ENCODE results near the gene MRPL20.

GRCh38 chr1:1354271-1355247 is 52.5 kb downstream of the MRPL20 start:
- TF ChIP-seq EZH2 (IDR thresholded peaks at IDR 0.05; ENCODE audit: borderline replicate concordance, low read depth, low read length) (no peak), MTA1 (IDR thresholded peaks at IDR 0.05; ENCODE audit: borderline replicate concordance) (no peak), USF1 (CRISPR knock-in tag; IDR thresholded peaks at IDR 0.05) (no peak), ZNF184 (CRISPR knock-in tag; IDR thresholded peaks at IDR 0.05) (no peak), ZNF778 (CRISPR knock-in tag; IDR thresholded peaks at IDR 0.05) (no peak), E2F3 (CRISPR knock-in tag; IDR thresholded peaks at IDR 0.05) (no peak), DMBX1 (CRISPR knock-in tag; IDR thresholded peaks at IDR 0.05; ENCODE audit: borderline replicate concordance) (no peak), RNF219 (CRISPR knock-in tag; IDR thresholded peaks at IDR 0.05) (no peak), EP300 (IDR thresholded peaks at IDR 0.05; ENCODE audit: low read length) (no peak), ZNF395 (CRISPR knock-in tag; IDR thresholded peaks at IDR 0.05) (no peak), ZNF263 (CRISPR knock-in tag; IDR thresholded peaks at IDR 0.05; ENCODE audit: borderline replicate concordance) (no peak), ARID3A (IDR thresholded peaks at IDR 0.05; ENCODE audit: borderline replicate concordance, low read depth, low read length) (no peak), FOXA1 (IDR thresholded peaks at IDR 0.05; ENCODE audit: borderline replicate concordance) (no peak), CHD2 (IDR thresholded peaks at IDR 0.05; ENCODE audit: low read depth, low read length) (no peak)
